GM12891 (cell line): ENCODE data around the gene CUL7.

Experiments used
- POLR2A ChIP-seq: IDR thresholded peaks from 2 replicates; pipeline ENCODE4 v1.6.1; 2011; ENCODE audit warnings: low read depth, low read length, control low read depth
- POLR2AphosphoS5 ChIP-seq: IDR thresholded peaks from 2 replicates; pipeline ENCODE4 v1.6.1; 2011; ENCODE audit warnings: low read depth, low read length, control low read depth

DNA sequence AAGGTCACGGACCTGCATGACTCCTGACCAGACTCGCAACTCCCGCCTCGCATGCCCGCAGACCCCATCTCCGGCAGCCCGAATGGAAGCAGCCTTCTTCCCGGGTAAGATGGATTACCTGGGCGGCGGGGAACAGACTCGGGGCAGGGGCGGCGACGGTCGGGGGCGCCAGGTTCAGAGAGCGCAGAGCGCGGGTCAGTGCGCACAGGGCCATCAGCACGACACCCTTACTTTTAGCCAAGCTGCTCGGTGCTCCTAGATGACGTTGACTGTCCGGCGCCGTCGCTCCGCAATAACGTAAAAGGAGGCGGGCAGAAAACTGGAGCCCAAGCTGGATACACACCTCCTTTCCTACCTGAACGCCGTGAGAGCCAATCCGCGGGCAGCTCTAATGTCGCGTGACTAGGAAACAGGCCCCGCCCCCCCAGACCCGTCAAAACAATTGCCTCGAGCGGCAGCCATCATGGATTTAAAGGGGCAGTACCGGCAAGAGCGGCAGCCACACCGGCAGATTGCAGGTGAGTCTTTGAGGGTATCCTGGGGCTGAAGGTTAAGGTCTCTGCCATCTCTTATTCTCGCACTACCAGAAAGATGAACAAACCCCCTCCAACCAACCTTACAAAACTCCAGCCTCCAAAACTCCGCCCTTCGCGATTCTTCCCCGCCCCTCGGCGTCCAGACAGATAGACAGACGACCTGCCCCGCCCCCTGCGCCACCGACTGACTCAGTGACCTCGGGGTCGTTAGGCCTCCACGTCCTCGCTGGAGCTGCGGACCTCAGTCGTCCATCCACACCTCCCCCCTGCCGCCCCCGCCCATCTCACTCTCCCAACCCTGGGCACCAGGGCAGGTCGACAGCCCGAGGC lies 5.8 kb upstream of the CUL7 start, which contains the start of the genes KLC4 and MRPL2:
- TF ChIP-seq POLR2A (peak; percentile 88), POLR2AphosphoS5 (peak; percentile 86)
